Epithelial cell of prostate (primary cell): ENCODE measurements around the gene TMA7B.

Experiments used
- DNase-seq: peaks from one replicate; pipeline ENCODE4 v3.0.0-alpha.2; 2011; ENCODE audit warnings: low read depth, low spot score
- H3K27ac ChIP-seq: fragments of 450-650 bp; 2 replicates; pipeline ENCODE4 v1.5.1; 2017; ENCODE audit warnings: mild to moderate bottlenecking

The TMA7B gene

GRCh38 chr22:39959640-39960447, at the start of gene TMA7B:
TSS of gene TMA7B (plus strand) at chr22:39960397. CDS start at chr22:39964375, 3,978 bp downstream.
- H3K27ac ChIP-seq: peak within 1 kb of the TSS; percentile 37
- no peak for DNase-seq

DNA sequence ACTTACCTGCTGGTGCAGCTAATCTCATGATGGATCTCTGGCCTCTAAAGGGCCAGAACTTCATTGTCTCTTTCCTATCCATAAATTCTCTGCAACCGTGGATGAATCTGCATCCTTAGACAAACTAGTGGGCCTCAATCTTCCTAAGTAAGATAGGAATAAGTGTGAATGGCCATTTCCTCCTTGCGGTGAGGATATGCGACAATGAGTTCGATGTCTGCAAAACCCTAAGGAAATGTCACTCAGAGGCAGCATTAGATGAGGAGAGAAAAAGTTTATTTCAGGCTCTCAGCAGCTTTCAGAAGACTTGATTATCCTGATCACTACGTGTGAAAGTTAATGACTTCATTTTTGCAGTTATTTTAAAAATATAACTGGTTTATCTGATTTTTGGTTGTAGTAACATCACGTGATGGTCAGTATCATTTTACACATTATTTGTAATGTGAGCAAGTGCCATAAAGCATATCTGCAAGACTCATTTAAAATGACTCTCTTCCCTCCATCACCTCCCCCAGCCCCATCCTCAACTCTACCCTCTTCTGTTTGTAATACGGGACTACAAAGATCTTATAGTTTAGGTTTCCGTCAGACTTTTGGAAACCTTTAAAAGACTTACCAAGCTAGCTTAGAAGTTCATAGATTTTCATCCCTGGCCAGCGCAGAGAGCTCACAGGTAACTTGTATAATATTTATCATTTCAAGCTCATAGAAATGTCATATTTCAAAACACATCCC, 49.2 kb upstream of the TMA7B start:
- no peak overlapping the region for H3K27ac ChIP-seq
- DNase-seq: no peak

GRCh38 chr22:39913321-39913720, 46.9 kb upstream of the TMA7B start:
- DNase-seq: no peak
- no peak overlapping the region for H3K27ac ChIP-seq

- no peak overlapping the region for H3K27ac ChIP-seq
- no peak for DNase-seq
Observed at GRCh38 chr22:39913886-39914285, 46.3 kb upstream of the TMA7B start.

GRCh38 chr22:39914584-39914983, 45.6 kb upstream of the TMA7B start:
- no peak overlapping the region for H3K27ac ChIP-seq
- no peak for DNase-seq

GRCh38 chr22:39915295-39915726, 44.9 kb upstream of the TMA7B start:
- no peak overlapping the region for H3K27ac ChIP-seq
- no peak for DNase-seq

- no peak for DNase-seq
- no peak overlapping the region for H3K27ac ChIP-seq
Observed at GRCh38 chr22:39916496-39916895, 43.7 kb upstream of the TMA7B start.

GRCh38 chr22:39917197-39917643, 43.0 kb upstream of the TMA7B start:
- no peak overlapping the region for H3K27ac ChIP-seq
- no peak for DNase-seq

GRCh38 chr22:39917776-39918495, 42.3 kb upstream of the TMA7B start:
- H3K27ac ChIP-seq: no peak overlapping the region

DNA sequence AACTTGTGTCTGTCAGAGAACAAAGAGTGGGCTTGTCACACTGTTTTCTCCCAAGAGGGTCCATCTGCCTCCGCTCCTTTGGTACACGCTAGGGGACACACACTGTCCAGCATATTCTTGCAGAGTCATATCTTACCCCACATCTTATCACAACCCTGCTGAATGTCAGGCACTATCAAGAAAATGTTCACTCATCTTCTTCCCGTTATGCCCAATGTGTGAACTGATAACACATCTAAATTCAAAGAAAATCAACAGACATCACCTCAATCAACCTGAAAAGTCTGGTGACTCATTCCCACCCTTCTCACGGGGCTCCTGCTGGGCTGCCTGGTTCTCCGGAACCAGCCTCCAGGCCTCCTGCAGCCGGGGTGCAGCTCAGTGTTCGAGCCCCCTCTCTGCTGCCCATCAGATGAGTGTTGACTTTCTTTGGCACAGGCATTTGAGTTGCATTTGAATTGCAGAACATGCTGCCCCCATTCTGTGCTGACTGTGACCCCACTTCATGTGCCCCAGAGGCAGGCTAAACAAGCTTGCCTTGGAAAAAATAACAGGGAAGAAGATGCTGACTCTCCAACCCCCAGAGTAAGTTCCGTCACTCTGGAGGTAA, 40.0 kb upstream of the TMA7B start:
- DNase-seq: no peak
- H3K27ac ChIP-seq: no peak overlapping the region

More at GRCh38 chr22:39917776-39918495, 42.3 kb upstream of the TMA7B start:
- DNase-seq: no peak

DNA sequence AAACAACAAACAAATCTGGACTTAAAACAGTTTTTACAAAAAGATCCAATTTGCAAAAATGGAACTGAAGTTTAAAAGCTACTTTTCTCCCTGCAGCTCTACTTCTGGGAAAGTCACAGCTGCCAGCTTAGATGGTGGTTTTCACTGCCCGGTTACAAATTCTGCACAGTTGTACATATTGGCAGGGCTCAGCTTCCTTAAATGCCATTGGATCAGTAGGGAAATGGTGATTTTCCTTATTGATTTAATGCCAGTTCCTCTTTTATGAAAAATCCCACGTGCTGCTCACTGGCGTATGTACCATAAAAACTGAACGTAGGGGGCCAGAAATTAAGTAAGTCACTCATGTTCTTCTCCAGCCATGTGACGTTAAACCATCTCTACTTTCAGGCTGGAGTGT, 36.5 kb upstream of the TMA7B start:
- H3K27ac ChIP-seq: no peak overlapping the region
- no peak for DNase-seq

DNA sequence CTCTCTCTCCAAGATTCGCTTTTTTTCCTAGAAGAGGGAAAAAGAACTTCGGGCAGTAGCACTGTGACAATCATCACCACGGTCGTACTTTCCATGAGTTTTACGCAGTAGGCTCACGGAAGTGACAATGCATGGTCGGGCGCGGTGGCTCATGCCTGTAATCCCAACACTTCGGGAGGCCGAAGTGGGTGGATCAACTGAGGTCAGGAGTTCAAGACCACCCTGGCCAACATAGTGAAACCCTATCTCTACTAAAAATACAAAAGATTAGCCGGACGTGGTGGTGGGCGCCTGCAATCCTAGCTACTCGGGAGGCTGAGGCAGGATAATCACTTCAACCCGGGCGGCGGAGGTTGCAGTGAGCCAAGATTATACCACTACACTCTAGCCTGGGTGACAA, 35.9 kb upstream of the TMA7B start:
- no peak for DNase-seq
- H3K27ac ChIP-seq: no peak overlapping the region

DNA sequence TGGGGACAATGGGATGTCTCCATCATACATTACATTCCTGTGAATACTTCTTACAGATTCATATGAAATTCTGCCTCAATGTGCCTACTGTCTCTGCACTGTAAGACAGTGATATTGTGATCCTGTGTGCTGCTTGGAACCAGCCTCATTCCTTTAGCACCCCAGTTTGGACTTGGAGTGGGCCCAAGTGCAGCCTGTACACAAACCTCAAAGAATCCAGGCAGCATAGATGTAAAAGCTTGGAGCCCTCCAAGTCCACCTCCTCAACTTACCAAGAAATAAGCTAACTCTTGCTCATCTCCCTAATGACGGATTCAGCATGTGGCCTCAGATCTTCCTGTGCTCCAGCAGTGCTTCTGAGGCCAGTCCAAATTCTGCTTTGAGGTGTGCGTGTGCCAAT, 34.9 kb upstream of the TMA7B start:
- no peak for DNase-seq
- H3K27ac ChIP-seq: no peak overlapping the region

DNA sequence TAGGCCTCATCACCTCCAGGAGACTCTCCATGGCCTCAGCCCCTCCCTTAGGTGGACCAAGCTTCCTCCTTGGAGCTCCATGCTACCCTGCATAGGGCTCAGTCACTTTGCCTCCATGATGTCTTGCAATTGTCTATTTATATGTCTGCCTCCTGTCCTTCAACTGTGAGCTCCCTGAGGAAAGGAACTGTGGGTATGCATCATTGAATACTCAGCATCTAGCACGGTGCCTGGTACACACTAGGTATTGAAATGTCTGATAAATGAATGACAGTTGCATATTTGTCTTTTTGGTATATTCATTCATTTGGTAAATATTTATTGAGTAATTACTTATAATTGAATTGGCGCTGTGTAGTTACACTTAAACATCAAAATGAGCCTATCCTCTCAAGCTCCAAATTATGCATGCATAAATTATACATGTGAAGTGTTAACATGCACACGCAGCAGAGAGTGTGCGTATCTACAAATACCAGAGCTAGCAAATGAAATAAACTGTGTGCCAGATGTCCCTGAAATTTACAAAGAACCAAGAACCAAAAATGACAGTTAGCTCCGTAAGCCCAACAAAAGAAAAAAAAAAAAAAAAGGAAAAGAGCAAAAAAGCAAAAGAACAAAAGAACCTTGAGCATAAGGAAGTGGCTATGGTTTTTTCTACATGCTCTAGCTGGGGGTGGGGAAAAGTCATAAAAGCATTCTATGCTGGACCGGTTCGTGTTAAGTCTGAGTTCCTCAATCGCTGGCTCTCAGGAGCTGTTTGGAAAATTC, 34.1 kb upstream of the TMA7B start:
- no peak for DNase-seq
- H3K27ac ChIP-seq: no peak overlapping the region

DNA sequence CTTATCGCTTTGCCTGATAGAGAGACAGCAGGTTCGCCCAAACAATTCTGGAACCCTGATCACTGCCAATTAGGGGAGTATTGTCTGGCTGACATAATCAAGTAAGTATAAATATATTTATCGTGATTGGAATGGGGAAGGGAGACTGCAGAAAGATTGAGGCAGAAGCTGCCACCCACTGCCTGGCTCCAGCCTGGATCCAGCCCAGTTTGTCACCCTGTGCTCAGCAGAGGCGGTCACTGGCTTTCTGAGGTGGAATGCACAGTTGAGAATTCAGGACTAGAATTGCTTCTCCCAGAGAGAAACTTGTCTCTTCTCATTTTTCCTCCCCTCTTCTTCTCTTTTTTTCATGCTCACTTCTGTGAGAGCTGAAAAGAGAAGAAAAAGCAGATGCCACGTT, 33.4 kb upstream of the TMA7B start:
- no peak for DNase-seq

DNA sequence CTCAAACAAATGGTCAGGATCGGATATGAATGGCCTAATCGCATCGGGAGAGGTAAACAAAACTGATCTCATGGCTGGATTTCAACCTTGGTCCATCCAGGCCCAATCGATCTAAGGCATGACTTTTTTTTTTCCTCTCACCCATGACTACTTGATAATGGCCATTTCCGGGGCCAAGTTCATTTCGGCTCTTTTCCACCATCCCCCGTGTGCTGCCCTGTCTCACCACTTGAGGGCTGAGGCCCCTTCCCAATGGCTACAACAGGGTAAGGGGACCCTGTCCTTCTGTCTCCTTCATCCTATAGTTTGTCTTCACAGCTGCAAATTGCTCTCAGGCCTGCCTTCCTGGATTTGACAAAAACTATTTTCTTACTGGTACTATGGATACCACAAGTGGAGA, 32.7 kb upstream of the TMA7B start:
- no peak for DNase-seq
- H3K27ac ChIP-seq: no peak overlapping the region

More for the DNA sequence above, 33.4 kb upstream of the TMA7B start:
- no peak overlapping the region for H3K27ac ChIP-seq

GRCh38 chr22:39928536-39929520, 31.4 kb upstream of the TMA7B start:
- peak; percentile 37 for DNase-seq

DNA sequence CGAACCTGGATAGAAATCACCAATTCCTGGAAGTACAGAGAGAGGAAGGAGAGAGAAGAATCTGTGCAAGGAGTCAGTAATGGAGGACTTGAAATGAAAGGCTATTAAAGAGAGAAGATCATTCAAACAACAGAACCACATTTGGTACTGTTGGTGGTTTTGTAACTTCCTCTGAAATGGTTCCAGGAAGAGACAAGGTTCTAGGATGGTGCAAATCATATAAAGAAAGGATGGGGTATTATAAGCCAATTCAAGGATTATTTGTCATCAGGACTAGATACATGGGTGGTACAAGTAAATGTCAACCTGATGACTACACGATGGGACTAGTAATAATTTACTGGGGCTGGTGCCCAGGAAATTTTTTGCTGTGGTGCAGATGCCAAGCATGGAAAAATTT, 28.9 kb upstream of the TMA7B start:
- H3K27ac ChIP-seq: no peak overlapping the region

More at GRCh38 chr22:39928536-39929520, 31.4 kb upstream of the TMA7B start:
- H3K27ac ChIP-seq: no peak overlapping the region

More for the DNA sequence above, 28.9 kb upstream of the TMA7B start:
- DNase-seq: no peak
